HG03571 (cell line): Measurements from ENCODE around the gene PNPO.

Experiments used
- ATAC-seq: cut with Tn5 transposase; IDR thresholded peaks from one replicate; pipeline ENCODE4 v1.9.1; 2021; ENCODE audit not compliant: unreplicated experiment

The PNPO gene

DNA sequence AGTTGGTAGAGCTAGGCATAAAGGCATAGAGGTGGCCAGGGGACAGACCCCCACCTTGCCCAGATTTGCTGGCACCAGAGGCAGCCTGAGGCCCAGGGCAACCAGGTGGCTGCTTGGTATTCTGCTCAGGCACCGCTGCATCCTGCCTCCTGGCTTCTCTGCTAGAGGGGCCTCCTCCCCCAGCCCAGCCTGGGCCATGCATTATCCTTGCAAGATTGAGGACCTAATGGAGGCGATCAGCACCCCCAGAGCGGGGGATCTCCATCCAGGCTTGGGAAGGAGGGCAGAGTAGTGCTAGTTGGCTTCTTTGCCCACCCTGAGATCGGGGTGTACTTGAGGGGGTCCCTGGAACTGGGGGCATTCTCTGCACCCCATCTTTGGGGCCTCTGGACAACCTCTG is 53.4 kb downstream of the PNPO start:
- no peak for ATAC-seq

DNA sequence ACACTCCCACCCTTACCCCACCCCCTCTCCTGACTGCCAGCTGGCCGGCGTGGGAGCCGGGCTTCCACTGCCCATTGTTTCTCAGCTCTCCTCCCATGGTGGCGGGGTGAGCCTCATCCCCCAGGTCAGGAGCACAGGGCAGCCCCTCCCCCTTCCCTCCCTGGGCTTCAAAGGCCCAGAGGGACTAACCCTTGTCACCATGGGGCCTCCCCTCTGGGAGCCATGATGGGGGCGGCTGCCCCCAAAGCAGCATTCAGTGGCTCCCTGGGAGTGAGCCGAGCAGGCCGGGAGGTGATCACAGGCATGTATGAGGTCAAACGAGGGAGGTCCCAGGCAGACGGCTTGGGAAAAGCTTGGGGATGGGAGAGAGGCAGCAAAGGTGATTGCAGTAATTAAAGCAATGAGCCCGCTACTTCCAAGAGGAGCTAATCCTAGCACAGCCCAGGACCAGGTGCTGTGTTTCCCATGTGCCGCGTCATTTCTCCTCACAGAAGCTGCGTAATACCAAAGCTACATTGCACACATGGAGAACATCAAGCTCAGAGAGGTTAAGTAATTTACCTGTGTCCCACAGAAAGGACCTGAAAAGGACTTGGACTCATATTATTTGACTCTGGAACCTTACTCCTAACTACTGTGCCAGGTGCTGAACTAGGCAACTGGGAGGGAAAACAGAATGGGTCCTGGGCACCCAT is 54.0 kb downstream of the PNPO start:
- ATAC-seq: no peak

DNA sequence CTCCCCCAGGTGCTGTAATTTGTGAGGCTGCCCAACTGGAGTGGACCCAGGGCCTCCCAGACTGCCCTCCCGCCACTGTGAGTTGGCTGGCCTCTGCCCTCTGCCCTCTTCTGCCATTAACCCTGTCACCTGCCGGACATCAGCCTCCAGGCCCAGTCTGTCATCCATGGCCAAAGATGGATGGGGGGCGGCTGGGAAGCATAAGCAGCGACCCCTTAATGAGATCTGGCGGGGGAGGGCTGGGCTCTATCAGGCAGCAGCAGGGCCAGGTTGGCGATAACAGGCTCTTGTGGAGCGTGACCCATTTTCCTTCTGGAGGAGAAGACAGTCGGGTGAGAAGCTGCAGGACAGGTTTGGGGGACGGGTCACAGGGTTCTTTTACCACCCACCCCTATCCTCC is 54.8 kb downstream of the PNPO start:
- ATAC-seq: no peak

DNA sequence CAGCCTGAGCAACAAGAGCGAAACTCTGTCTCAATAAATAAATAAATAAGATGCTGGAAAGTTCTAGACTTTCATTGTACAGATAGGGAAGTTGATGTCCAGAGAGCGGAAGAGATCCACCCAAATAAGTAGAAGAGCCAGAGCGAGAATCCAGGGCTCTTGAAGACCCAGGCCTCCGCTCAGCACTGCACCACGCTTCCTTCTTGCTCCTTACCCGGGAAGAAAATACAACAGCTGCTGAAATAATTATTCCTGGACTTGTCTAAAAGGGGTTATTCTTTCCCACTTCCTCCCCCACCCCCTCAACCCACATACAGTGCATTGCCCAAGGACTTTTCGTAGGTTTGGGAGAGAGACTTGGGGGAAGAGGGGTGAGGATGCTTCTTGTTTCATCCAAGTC is 56.2 kb downstream of the PNPO start:
- no peak for ATAC-seq

DNA sequence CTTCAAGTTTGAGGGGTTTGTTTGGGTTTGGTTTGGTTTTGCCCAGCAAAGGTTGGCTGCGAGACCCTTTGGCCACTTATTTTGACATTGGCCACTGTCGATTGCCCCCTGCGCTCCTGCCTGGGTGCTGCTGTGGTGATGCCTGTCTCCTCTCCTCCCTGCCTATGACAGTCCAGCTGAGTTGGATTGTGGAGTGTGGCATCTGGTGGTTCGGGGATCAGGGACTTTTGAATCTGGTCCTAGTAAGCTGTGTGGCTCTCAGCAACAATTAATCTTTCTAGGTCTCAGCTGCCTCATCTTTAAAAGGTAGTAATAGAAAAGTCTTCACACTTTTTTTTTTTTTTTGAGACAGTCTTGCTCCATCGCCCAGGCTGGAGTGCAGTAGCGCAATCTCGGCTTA is 56.7 kb downstream of the PNPO start:
- ATAC-seq: no peak
